Hair follicle dermal papilla cell (primary cell): ENCODE data around the gene MTREX. TPM values are rescaled to one million over a fixed set of nuclear protein-coding genes. Genes with fewer than 3 reads are reported as not detected.

Experiments used
- total RNA-seq: library from RNA; depleted of rRNA; stranded (reverse); fragments of >200 nt; gene quantifications from 2 replicates; pipeline ENCODE4 v1.2.3, GENCODE V29; 2012

Gene MTREX
- total RNA-seq: 64.2 and 64.4 TPM in 2 replicates

DNA sequence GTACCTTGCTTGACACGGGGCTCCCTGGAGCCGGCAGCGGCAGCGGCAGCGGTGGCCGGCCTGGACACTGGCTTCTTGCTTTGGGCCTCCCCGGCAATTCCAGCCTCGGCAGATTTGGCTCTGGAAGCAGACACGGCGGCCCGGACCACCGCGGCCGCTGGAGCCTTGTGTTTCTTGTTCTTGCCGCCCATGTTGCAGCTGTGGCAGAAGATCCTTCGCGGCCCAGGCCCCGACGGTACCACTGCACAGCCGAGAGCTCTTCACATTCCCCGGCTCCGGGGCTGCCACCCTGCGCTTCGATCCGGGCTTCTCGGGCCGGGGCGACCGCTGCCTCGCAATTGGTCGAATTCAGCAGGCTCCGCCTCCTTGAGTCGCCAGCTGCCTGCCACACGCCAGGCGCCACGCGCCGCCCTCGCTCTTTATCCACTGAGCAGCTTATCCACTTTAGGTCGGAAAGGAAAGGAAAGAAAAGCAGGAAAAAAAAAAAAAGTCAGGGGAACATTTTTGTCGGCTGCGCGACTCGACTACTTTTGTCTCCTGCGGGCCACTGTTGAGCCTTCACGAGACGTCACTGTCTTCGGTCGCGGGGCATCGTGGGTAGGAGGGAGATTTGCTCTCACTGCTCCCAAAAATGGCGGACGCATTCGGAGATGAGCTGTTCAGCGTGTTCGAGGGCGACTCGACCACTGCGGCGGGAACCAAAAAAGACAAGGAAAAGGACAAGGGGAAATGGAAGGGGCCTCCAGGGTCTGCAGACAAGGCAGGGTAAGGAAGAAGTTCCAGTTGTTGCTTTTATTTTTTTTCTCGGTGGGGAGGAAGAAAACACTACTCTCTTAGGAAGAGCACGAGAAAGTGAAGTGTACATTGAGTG is at the start of gene MTREX, which contains the start of gene DHX29:
Gene MTREX, plus strand, starts transcription at position 607 of the 871 bp plus-strand sequence. Its CDS starts 25 bp downstream, at position 632.
Gene DHX29, minus strand, starts transcription at position 312 of the 871 bp plus-strand sequence. Its CDS starts 121 bp downstream, at position 191.

Other genes starting within 250 kb of the MTREX start
- not detected in 2 replicates for gene GZMA, start 205.3 kb upstream of the MTREX start, total RNA-seq
- gene GPX8, start 147.8 kb upstream of the MTREX start, total RNA-seq: 128 and 131 TPM in 2 replicates
- under 0.01 TPM in 1 of 2 replicates, not detected in the other for gene CDC20B, start 134.8 kb upstream of the MTREX start, total RNA-seq
- gene MCIDAS, start 80.7 kb upstream of the MTREX start, total RNA-seq: not detected in 2 replicates
- gene CCNO, start 74.4 kb upstream of the MTREX start, total RNA-seq: 0.16 TPM in 1 of 2 replicates, not detected in the other
- gene DHX29, start 295 bp upstream of the MTREX start, total RNA-seq: 29.9 and 33.3 TPM in 2 replicates
- 156 and 228 TPM in 2 replicates for gene PLPP1, start 227.0 kb downstream of the MTREX start, total RNA-seq